Neural progenitor cell (in vitro differentiated cells): ENCODE measurements around the gene BPIFB6. TPM values are rescaled to one million over a fixed set of nuclear protein-coding genes. Genes with fewer than 3 reads are reported as not detected.

ENCODE experiments used
- DNase-seq: peaks from one replicate; pipeline ENCODE4 v3.0.0-alpha.2; 2016; ENCODE audit warnings: low spot score
- H2AFZ ChIP-seq: fragments of 200-600 bp; sonication (generic); replicated peaks from 2 replicates; pipeline ENCODE4 v1.6.1; 2016; ENCODE audit warnings: antibody characterized with exemption
- H3F3A ChIP-seq: fragments of 200-600 bp; sonication (generic); 2 replicates; pipeline ENCODE4 v1.6.1; 2016; ENCODE audit warnings: antibody characterized with exemption, low read depth
- H3K27ac ChIP-seq: fragments of 200-600 bp; sonication (generic); 2 replicates; pipeline ENCODE4 v1.5.1; 2016; ENCODE audit warnings: mild to moderate bottlenecking
- H3K27me3 ChIP-seq: fragments of 200-600 bp; sonication (generic); 2 replicates; pipeline ENCODE4 v1.6.1; 2016; ENCODE audit warnings: mild to moderate bottlenecking, moderate library complexity
- H3K36me3 ChIP-seq: fragments of 200-600 bp; sonication (generic); 2 replicates; pipeline ENCODE4 v1.5.1; 2016
- H3K4me1 ChIP-seq: fragments of 200-600 bp; sonication (generic); 2 replicates; pipeline ENCODE4 v1.6.1; 2016; ENCODE audit warnings: mixed run types
- H3K4me2 ChIP-seq: fragments of 200-600 bp; sonication (generic); 2 replicates; pipeline ENCODE4 v1.6.1; 2016
- H3K4me3 ChIP-seq: fragments of 200-600 bp; sonication (generic); 2 replicates; pipeline ENCODE4 v1.5.1; 2016
- H3K79me2 ChIP-seq: fragments of 200-600 bp; sonication (generic); 2 replicates; pipeline ENCODE4 v1.6.1; 2016; ENCODE audit warnings: low read depth
- H3K9ac ChIP-seq: fragments of 200-600 bp; sonication (generic); 2 replicates; pipeline ENCODE4 v1.6.1; 2016
- H3K9me3 ChIP-seq: fragments of 200-600 bp; sonication (generic); 2 replicates; pipeline ENCODE4 v1.5.1; 2016; ENCODE audit warnings: low read depth
- H4K20me1 ChIP-seq: fragments of 200-600 bp; sonication (generic); 2 replicates; pipeline ENCODE4 v1.6.1; 2016; ENCODE audit warnings: low read depth
- H3K27ac Mint-ChIP-seq: 3 replicates; pipeline ENCODE4 v1.8.0; 2021; ENCODE audit warnings: mixed read lengths
- H3K27me3 Mint-ChIP-seq: 2 replicates; pipeline ENCODE4 v1.8.0; 2022; ENCODE audit warnings: low read depth, mild to moderate bottlenecking, inconsistent platforms, moderate library complexity, mixed read lengths; ENCODE audit not compliant: insufficient read depth
- H3K36me3 Mint-ChIP-seq: 3 replicates; pipeline ENCODE4 v1.8.0; 2021; ENCODE audit warnings: mixed read lengths
- H3K4me1 Mint-ChIP-seq: 3 replicates; pipeline ENCODE4 v1.8.0; 2021; ENCODE audit warnings: mixed read lengths
- H3K4me3 Mint-ChIP-seq: 3 replicates; pipeline ENCODE4 v1.8.0; 2021; ENCODE audit warnings: mild to moderate bottlenecking, moderate library complexity, mixed read lengths
- H3K9me3 Mint-ChIP-seq: 3 replicates; pipeline ENCODE4 v1.8.0; 2020; ENCODE audit warnings: mixed read lengths
- CTCF ChIP-seq: fragments of 200-600 bp; sonication (generic); IDR thresholded peaks from 2 replicates; pipeline ENCODE4 v1.5.1; 2017; ENCODE audit warnings: antibody characterized with exemption, mild to moderate bottlenecking
- EZH2 ChIP-seq: fragments of 200-600 bp; sonication (generic); IDR thresholded peaks from 2 replicates; pipeline ENCODE4 v1.6.1; 2017; ENCODE audit warnings: antibody characterized with exemption, mild to moderate bottlenecking, moderate library complexity
- EZH2phosphoT487 ChIP-seq: fragments of 200-600 bp; sonication (generic); IDR thresholded peaks from 2 replicates; pipeline ENCODE4 v1.6.1; 2017; ENCODE audit warnings: antibody characterized with exemption
- total RNA-seq: library from RNA; depleted of rRNA; stranded (reverse); fragments of >200 nt; gene quantifications from 2 replicates; pipeline ENCODE4 v1.2.3, GENCODE V29; 2015; ENCODE audit warnings: low replicate concordance

The BPIFB6 gene
- total RNA-seq, 1 donor from 2014 or later, result not detected

- H3K9me3 Mint-ChIP-seq, result no peaks in the 10 kb centered on the region
- no peaks in the 10 kb centered on the region for H3K36me3 Mint-ChIP-seq
- Histone ChIP-seq H3K9me3 (no peaks in the 10 kb centered on the region), H3K4me3 (no peak overlapping the region), H3K36me3 (no peaks in the 10 kb centered on the region), H3K4me1 (no peaks in the 10 kb centered on the region), H3F3A (no peaks in the 10 kb centered on the region), H4K20me1 (no peaks in the 10 kb centered on the region), H3K27ac (no peak overlapping the region), H3K4me2 (no peak overlapping the region), H3K27me3 (no peaks in the 10 kb centered on the region), H2AFZ (no peak overlapping the region), H3K79me2 (no peaks in the 10 kb centered on the region), H3K9ac (no peak overlapping the region)
- H3K4me3 Mint-ChIP-seq, result no peak overlapping the region
- peaks cover 1% of the 10 kb centered on the region for H3K4me1 Mint-ChIP-seq
- TF ChIP-seq EZH2phosphoT487 (no peak), CTCF (no peak), EZH2 (no peak)
- DNase-seq, result no peak
- H3K27ac Mint-ChIP-seq, result peak overlapping the region; percentile 35
- H3K27me3 Mint-ChIP-seq, result peaks cover 2% of the 10 kb centered on the region
Observed at GRCh38 chr20:33068251-33068939, 36.9 kb downstream of the BPIFB6 start.

- Histone ChIP-seq H3K36me3 (no peaks in the 10 kb centered on the region), H3K9me3 (no peaks in the 10 kb centered on the region), H3K27ac (no peak overlapping the region), H2AFZ (no peak overlapping the region), H4K20me1 (no peaks in the 10 kb centered on the region), H3F3A (no peaks in the 10 kb centered on the region), H3K27me3 (no peaks in the 10 kb centered on the region), H3K9ac (no peak overlapping the region), H3K4me2 (no peak overlapping the region), H3K79me2 (no peaks in the 10 kb centered on the region), H3K4me1 (no peaks in the 10 kb centered on the region), H3K4me3 (no peak overlapping the region)
- Mint-ChIP-seq H3K9me3 (no peaks in the 10 kb centered on the region), H3K4me3 (peak overlapping the region; percentile 37), H3K27ac (peak overlapping the region; percentile 40), H3K27me3 (peaks cover 2% of the 10 kb centered on the region), H3K36me3 (no peaks in the 10 kb centered on the region), H3K4me1 (no peaks in the 10 kb centered on the region)
- no peak for DNase-seq
- TF ChIP-seq EZH2phosphoT487 (no peak), CTCF (no peak), EZH2 (no peak)
Observed at GRCh38 chr20:33069673-33070072, 38.2 kb downstream of the BPIFB6 start.

- TF ChIP-seq EZH2 (no peak), CTCF (no peak), EZH2phosphoT487 (no peak)
- Histone ChIP-seq H3K4me2 (no peak overlapping the region), H3K27me3 (no peaks in the 10 kb centered on the region), H3K36me3 (no peaks in the 10 kb centered on the region), H3K27ac (no peak overlapping the region), H3K4me1 (no peaks in the 10 kb centered on the region), H3K4me3 (no peak overlapping the region), H3F3A (no peaks in the 10 kb centered on the region), H4K20me1 (no peaks in the 10 kb centered on the region), H3K9me3 (no peaks in the 10 kb centered on the region), H3K79me2 (no peaks in the 10 kb centered on the region), H2AFZ (no peak overlapping the region), H3K9ac (no peak overlapping the region)
- no peak overlapping the region for H3K27ac Mint-ChIP-seq
- H3K27me3 Mint-ChIP-seq, result peaks cover 2% of the 10 kb centered on the region
- DNase-seq, result no peak
- H3K9me3 Mint-ChIP-seq, result no peaks in the 10 kb centered on the region
- H3K4me1 Mint-ChIP-seq, result no peaks in the 10 kb centered on the region
- no peak overlapping the region for H3K4me3 Mint-ChIP-seq
- no peaks in the 10 kb centered on the region for H3K36me3 Mint-ChIP-seq
Observed at GRCh38 chr20:33070111-33071053, 38.9 kb downstream of the BPIFB6 start.
